ENCODE measurements around the gene NINJ1.

NINJ1 gene

GRCh38 chr9:93172666-93173364 is 38.8 kb upstream of the NINJ1 start:
- Histone ChIP-seq H3K27ac (ENCODE audit: low read depth, low read length, poor library complexity, severe bottlenecking) (no peak overlapping the region), H3K27me3 (ENCODE audit: insufficient read depth, low read length) (no peaks in the 10 kb centered on the region), H3K9me3 (ENCODE audit: low read length) (no peaks in the 10 kb centered on the region), H3F3A (ENCODE audit: insufficient read depth, low read length) (no peaks in the 10 kb centered on the region), H3K36me3 (ENCODE audit: insufficient read depth, low read length) (no peaks in the 10 kb centered on the region), H2AFZ (ENCODE audit: low read length) (no peak overlapping the region), H3K79me2 (ENCODE audit: insufficient read depth, low read length) (no peaks in the 10 kb centered on the region), H3K4me1 (ENCODE audit: insufficient read depth, low read length, severe bottlenecking) (peaks cover 16% of the 10 kb centered on the region), H3K4me2 (ENCODE audit: low read length) (no peak overlapping the region; the same call in 1 of the 2 replicates), H3K9ac (ENCODE audit: low read length) (no peak overlapping the region), H3K9me2 (ENCODE audit: low read depth, low read length) (no peaks in the 10 kb centered on the region), H3K4me3 (ENCODE audit: low read depth, low read length, poor library complexity, severe bottlenecking) (no peak overlapping the region), H4K20me1 (ENCODE audit: insufficient read depth, low read length) (no peaks in the 10 kb centered on the region)
- TF ChIP-seq EZH2 (IDR thresholded peaks at IDR 0.05; ENCODE audit: borderline replicate concordance, low read length) (no peak), CTCF (IDR thresholded peaks at IDR 0.05; ENCODE audit: low read length) (no peak)

GRCh38 chr9:93171261-93171990 is 37.4 kb upstream of the NINJ1 start:
- Histone ChIP-seq H3K27ac (ENCODE audit: low read depth, low read length, poor library complexity, severe bottlenecking) (no peak overlapping the region), H3F3A (ENCODE audit: insufficient read depth, low read length) (no peaks in the 10 kb centered on the region), H3K27me3 (ENCODE audit: insufficient read depth, low read length) (no peaks in the 10 kb centered on the region), H3K4me3 (ENCODE audit: low read depth, low read length, poor library complexity, severe bottlenecking) (no peak overlapping the region), H3K9ac (ENCODE audit: low read length) (no peak overlapping the region), H2AFZ (ENCODE audit: low read length) (no peak overlapping the region), H3K9me2 (ENCODE audit: low read depth, low read length) (no peaks in the 10 kb centered on the region), H3K4me1 (ENCODE audit: insufficient read depth, low read length, severe bottlenecking) (peaks cover 16% of the 10 kb centered on the region), H3K79me2 (ENCODE audit: insufficient read depth, low read length) (no peaks in the 10 kb centered on the region), H3K4me2 (ENCODE audit: low read length) (no peak overlapping the region), H4K20me1 (ENCODE audit: insufficient read depth, low read length) (no peaks in the 10 kb centered on the region), H3K36me3 (ENCODE audit: insufficient read depth, low read length) (no peaks in the 10 kb centered on the region), H3K9me3 (ENCODE audit: low read length) (no peaks in the 10 kb centered on the region)
- no peak for TF ChIP-seq CTCF (IDR thresholded peaks at IDR 0.05; ENCODE audit: low read length)
- TF ChIP-seq EZH2 (IDR thresholded peaks at IDR 0.05; ENCODE audit: borderline replicate concordance, low read length): no peak

- Histone ChIP-seq H3K36me3 (ENCODE audit: insufficient read depth, low read length) (no peaks in the 10 kb centered on the region), H3K4me1 (ENCODE audit: insufficient read depth, low read length, severe bottlenecking) (peaks cover 16% of the 10 kb centered on the region), H3K79me2 (ENCODE audit: insufficient read depth, low read length) (no peaks in the 10 kb centered on the region), H3K4me2 (ENCODE audit: low read length) (no peak overlapping the region), H3K9me3 (ENCODE audit: low read length) (no peaks in the 10 kb centered on the region), H4K20me1 (ENCODE audit: insufficient read depth, low read length) (no peaks in the 10 kb centered on the region), H3K4me3 (ENCODE audit: low read depth, low read length, poor library complexity, severe bottlenecking) (no peak overlapping the region), H3K27me3 (ENCODE audit: insufficient read depth, low read length) (no peaks in the 10 kb centered on the region), H2AFZ (ENCODE audit: low read length) (no peak overlapping the region), H3K9me2 (ENCODE audit: low read depth, low read length) (no peaks in the 10 kb centered on the region), H3F3A (ENCODE audit: insufficient read depth, low read length) (no peaks in the 10 kb centered on the region), H3K9ac (ENCODE audit: low read length) (no peak overlapping the region), H3K27ac (ENCODE audit: low read depth, low read length, poor library complexity, severe bottlenecking) (no peak overlapping the region)
- TF ChIP-seq CTCF (IDR thresholded peaks at IDR 0.05; ENCODE audit: low read length) (no peak), EZH2 (IDR thresholded peaks at IDR 0.05; ENCODE audit: borderline replicate concordance, low read length) (no peak)
These were observed 36.5 kb upstream of the NINJ1 start for GRCh38 chr9:93170571-93170970.

Data from OCI-LY1 (cell line).